HepG2 (cell line): ENCODE results near the gene TRAPPC3. TPM values are rescaled to one million over a fixed set of nuclear protein-coding genes. Genes with fewer than 3 reads are reported as not detected.

Experiments used
- AGO1 ChIP-seq: fragments of 200-400 bp; formaldehyde crosslinking; IDR thresholded peaks from 2 replicates; pipeline ENCODE4 v1.6.1; 2017; ENCODE audit warnings: mild to moderate bottlenecking, low read depth, low read length, moderate library complexity; ENCODE audit not compliant: poor library complexity, severe bottlenecking
- ATF1 ChIP-seq: IDR thresholded peaks from 2 replicates; pipeline ENCODE4 v1.6.1; 2016; ENCODE audit warnings: mild to moderate bottlenecking, control low read depth
- EED ChIP-seq: sonication (generic); formaldehyde crosslinking; IDR thresholded peaks from 2 replicates; pipeline ENCODE4 v1.5.0; 2020; ENCODE audit warnings: mild to moderate bottlenecking, missing genetic modification reagents
- FIP1L1 ChIP-seq: fragments of 200-400 bp; formaldehyde crosslinking; IDR thresholded peaks from 2 replicates; pipeline ENCODE4 v1.6.1; 2018; ENCODE audit warnings: low read depth, mild to moderate bottlenecking, low read length, moderate library complexity, borderline replicate concordance; ENCODE audit not compliant: insufficient read depth
- FOXM1 ChIP-seq: sonication (generic); formaldehyde crosslinking; IDR thresholded peaks from 2 replicates; pipeline ENCODE4 v1.5.0; 2020; ENCODE audit warnings: missing genetic modification reagents
- GPBP1L1 ChIP-seq: sonication (generic); formaldehyde crosslinking; IDR thresholded peaks from 2 replicates; pipeline ENCODE4 v1.5.0; 2020; ENCODE audit warnings: mild to moderate bottlenecking, missing genetic modification reagents
- JUND ChIP-seq: sonication (generic); formaldehyde crosslinking; IDR thresholded peaks from 2 replicates; pipeline ENCODE4 v1.8.0; 2022; ENCODE audit warnings: mild to moderate bottlenecking, missing genetic modification reagents
- KAT8 ChIP-seq: IDR thresholded peaks from 2 replicates; pipeline ENCODE4 v1.6.1; 2016; ENCODE audit warnings: missing genetic modification reagents, missing compliant biosample characterization
- MTF1 ChIP-seq: sonication (generic); formaldehyde crosslinking; IDR thresholded peaks from 2 replicates; pipeline ENCODE4 v1.5.0; 2020; ENCODE audit warnings: missing genetic modification reagents
- NFRKB ChIP-seq: fragments of 450-650 bp; IDR thresholded peaks from 2 replicates; pipeline ENCODE4 v1.6.1; 2017
- NR2F6 ChIP-seq, 2 experiments: IDR thresholded peaks; 2 replicates each; pipeline ENCODE4 v1.6.1; 2016; ENCODE audit warnings: antibody characterized with exemption in 1 of 2, mild to moderate bottlenecking in 1 of 2
- POLR2AphosphoS5 ChIP-seq: IDR thresholded peaks from 2 replicates; pipeline ENCODE4 v1.6.1; 2012; ENCODE audit warnings: low read depth, low read length
- RERE ChIP-seq: IDR thresholded peaks from 2 replicates; pipeline ENCODE4 v1.6.1; 2016; ENCODE audit warnings: low read depth, missing genetic modification reagents, missing compliant biosample characterization
- RFXAP ChIP-seq: sonication (generic); formaldehyde crosslinking; IDR thresholded peaks from 2 replicates; pipeline ENCODE4 v1.4.0; 2020; ENCODE audit warnings: missing genetic modification reagents, borderline replicate concordance
- YEATS2 ChIP-seq: sonication (generic); formaldehyde crosslinking; IDR thresholded peaks from 2 replicates; pipeline ENCODE4 v1.4.0; 2020; ENCODE audit warnings: missing genetic modification reagents, borderline replicate concordance
- ZBTB1 ChIP-seq: sonication (generic); formaldehyde crosslinking; IDR thresholded peaks from 2 replicates; pipeline ENCODE4 v1.4.0; 2020; ENCODE audit warnings: missing genetic modification reagents, borderline replicate concordance
- ZFX ChIP-seq: sonication (generic); formaldehyde crosslinking; IDR thresholded peaks from 2 replicates; pipeline ENCODE4 v1.4.0; 2020; ENCODE audit warnings: mild to moderate bottlenecking, low read depth, missing genetic modification reagents, moderate library complexity
- ZNF232 ChIP-seq: sonication (generic); formaldehyde crosslinking; IDR thresholded peaks from 2 replicates; pipeline ENCODE4 v1.4.0; 2020; ENCODE audit warnings: missing genetic modification reagents, borderline replicate concordance
- ZNF558 ChIP-seq: sonication (generic); formaldehyde crosslinking; IDR thresholded peaks from 2 replicates; pipeline ENCODE4 v1.9.0; 2022; ENCODE audit warnings: mild to moderate bottlenecking, missing genetic modification reagents, borderline replicate concordance
- ZNF75D ChIP-seq: sonication (generic); formaldehyde crosslinking; IDR thresholded peaks from 2 replicates; pipeline ENCODE4 v1.8.1; 2023; ENCODE audit warnings: missing genetic modification reagents, mild to moderate bottlenecking, borderline replicate concordance
- polyA plus RNA-seq, 8 experiments: library from polyadenylated mRNA; depleted of rRNA in 3 of 8; stranded (reverse) in 7 of 8; unstranded in 1 of 8; fragments of >200 nt; fragmentation: Illumina TruSeq in 4 of 8; extraction: Trizol in 4 of 8; gene quantifications; 2 replicates each; pipeline versions ENCODE4 v1.2.1 to v1.2.3, GENCODE V29; 2011 to 2016; ENCODE audit warnings: low read depth in 4 of 8, missing spikeins in 1 of 8, mixed read lengths in 1 of 8; ENCODE audit not compliant: insufficient read depth in 1 of 8
- total RNA-seq, 5 experiments: library from RNA; depleted of rRNA; stranded (reverse); fragments of >200 nt; fragmentation: Illumina TruSeq; extraction: Trizol; gene quantifications; 2 replicates each; pipeline ENCODE4 v1.2.3, GENCODE V29; 2016; ENCODE audit warnings: low read depth in 1 of 5

Gene TRAPPC3
- total and polyA plus RNA-seq, 2 of the 13 experiments (the other 11 are each of a cell fraction or from before 2014, with no cell fraction given) = 53.7 to 62.4 TPM

GRCh38 chr1:36099681-36100341 lies 49.5 kb downstream of the TRAPPC3 start (continued):
- TF ChIP-seq ZBTB1 (CRISPR knock-in tag) = no peak
- TF ChIP-seq RERE = no peak
- no peak for TF ChIP-seq FIP1L1
- TF ChIP-seq ZFX (CRISPR knock-in tag) = peak; percentile 73
- TF ChIP-seq KAT8 = peak; percentile 47; the same call in 1 of the 2 replicates
- no peak for TF ChIP-seq FOXM1 (CRISPR knock-in tag)
- TF ChIP-seq AGO1 = no peak
- no peak for TF ChIP-seq NFRKB
- no peak for TF ChIP-seq MTF1 (CRISPR knock-in tag)
- no peak for TF ChIP-seq ZNF75D
- no peak for TF ChIP-seq JUND (CRISPR knock-in tag)
- TF ChIP-seq RFXAP = no peak
- TF ChIP-seq ATF1 (CRISPR knock-in tag) = no peak
- peak; percentile 18; the same call in 1 of the 2 replicates for TF ChIP-seq NR2F6 (IDR thresholded peaks at IDR 0.05)
- TF ChIP-seq NR2F6 (CRISPR knock-in tag; IDR thresholded peaks at IDR 0.05) = no peak
- TF ChIP-seq POLR2AphosphoS5 = no peak
- no peak for TF ChIP-seq EED
- no peak for TF ChIP-seq ZNF232 (CRISPR knock-in tag)
- no peak for TF ChIP-seq YEATS2
- no peak for TF ChIP-seq GPBP1L1 (CRISPR knock-in tag)
- TF ChIP-seq ZNF558 (CRISPR knock-in tag) = no peak
